Measurements from ENCODE around the gene IPO9. TPM values are rescaled to one million over a fixed set of nuclear protein-coding genes. Genes with fewer than 3 reads are reported as not detected.
"Not testable (repeated sequence)": the region's sequence is repeated elsewhere in the genome, so short reads cannot be mapped to it uniquely, and the experiment has no call there.

IPO9 gene
- total and polyA plus RNA-seq, 8 donors, result 12.4 to 21.2 (median 16.3) TPM

- TF ChIP-seq CTCF (IDR thresholded peaks at IDR 0.05), result no peak
- H3K9me3 ChIP-seq, result no peaks in the 10 kb centered on the region
- 42 to 57% methylated on average over 4 of the region's 4 CpGs for WGBS, 2 donors
- H3K4me1 ChIP-seq, result no peaks in the 10 kb centered on the region
- H3K4me3 ChIP-seq, result no peak overlapping the region
- FAIRE-seq, result no peak
- H3K27ac ChIP-seq, result no peak overlapping the region
- no peak for ATAC-seq
- intact Hi-C loops (cut with DNase I), result loop anchor here in 1 of 3 donors (5.0 kb wide), 2 partner anchors 74 to 229 kb away; no protein-coding TSS in a partner anchor
- no peak for DNase-seq
- no peaks in the 10 kb centered on the region for H3K36me3 ChIP-seq
- H3K27me3 ChIP-seq, result no peaks in the 10 kb centered on the region
These were observed 69.4 kb downstream of the IPO9 start for GRCh38 chr1:201898240-201898894.

- H3K27ac ChIP-seq, result no peak overlapping the region
- H3K4me1 ChIP-seq, result no peaks in the 10 kb centered on the region
- FAIRE-seq, result no peak
- no peak overlapping the region for H3K4me3 ChIP-seq
- no peak for DNase-seq
- no peaks in the 10 kb centered on the region for H3K9me3 ChIP-seq
- WGBS, 2 donors, result 58 to 71% methylated on average over 4 of the region's 4 CpGs
- H3K36me3 ChIP-seq, result no peaks in the 10 kb centered on the region
- H3K27me3 ChIP-seq, result no peaks in the 10 kb centered on the region
- intact Hi-C loops (cut with DNase I), result loop anchor here in 1 of 3 donors (5.0 kb wide), 2 partner anchors 73 to 228 kb away; no protein-coding TSS in a partner anchor
- TF ChIP-seq CTCF (IDR thresholded peaks at IDR 0.05), result no peak
- no peak for ATAC-seq
These were observed 70.0 kb downstream of the IPO9 start for GRCh38 chr1:201898992-201899391.

- H3K9me3 ChIP-seq, result no peaks in the 10 kb centered on the region
- WGBS, 2 donors, result 76% methylated on average over 20 of the region's 20 CpGs
- no peak for FAIRE-seq
These were observed 70.9 kb downstream of the IPO9 start for GRCh38 chr1:201899683-201900429.

GRCh38 chr1:201900476-201900875 is 71.5 kb downstream of the IPO9 start:
- H3K9me3 ChIP-seq, result no peaks in the 10 kb centered on the region
- DNase-seq (no peak), ATAC-seq (no peak), FAIRE-seq (no peak)
- H3K36me3 ChIP-seq, result no peaks in the 10 kb centered on the region
- intact Hi-C loops (cut with DNase I), result no loop called here
- no peak overlapping the region for H3K4me3 ChIP-seq
- no peaks in the 10 kb centered on the region for H3K27me3 ChIP-seq
- no peak for TF ChIP-seq CTCF (IDR thresholded peaks at IDR 0.05)
- no peak overlapping the region for H3K27ac ChIP-seq
- WGBS, 2 donors, result 62 to 70% methylated on average over 5 of the region's 5 CpGs
- H3K4me1 ChIP-seq, result no peaks in the 10 kb centered on the region

More at GRCh38 chr1:201899683-201900429, 70.9 kb downstream of the IPO9 start:
- Histone ChIP-seq H3K36me3 (no peaks in the 10 kb centered on the region), H3K27me3 (no peaks in the 10 kb centered on the region), H3K27ac (no peak overlapping the region), H3K4me1 (no peaks in the 10 kb centered on the region), H3K4me3 (no peak overlapping the region)
- ATAC-seq (no peak), DNase-seq (no peak)
- TF ChIP-seq CTCF (IDR thresholded peaks at IDR 0.05), result no peak
- intact Hi-C loops (cut with DNase I), result loop anchor here in 1 of 3 donors (5.0 kb wide), 2 partner anchors 72 to 227 kb away; no protein-coding TSS in a partner anchor

GRCh38 chr1:201901036-201901435 is 72.1 kb downstream of the IPO9 start:
- ATAC-seq; H3K27me3 ChIP-seq; H3K4me3 ChIP-seq; FAIRE-seq; H3K27ac ChIP-seq; intact Hi-C loops (cut with DNase I); H3K4me1 ChIP-seq; DNase-seq; H3K9me3 ChIP-seq; H3K36me3 ChIP-seq: not testable (repeated sequence)
- 77 to 78% methylated on average over 6 of the region's 6 CpGs for WGBS, 2 donors
